Measurements from ENCODE around the gene PRIMPOL.

GRCh38 chr4:184693056-184693455 lies 43.5 kb downstream of the PRIMPOL start:
- TF ChIP-seq, protein P1, sequence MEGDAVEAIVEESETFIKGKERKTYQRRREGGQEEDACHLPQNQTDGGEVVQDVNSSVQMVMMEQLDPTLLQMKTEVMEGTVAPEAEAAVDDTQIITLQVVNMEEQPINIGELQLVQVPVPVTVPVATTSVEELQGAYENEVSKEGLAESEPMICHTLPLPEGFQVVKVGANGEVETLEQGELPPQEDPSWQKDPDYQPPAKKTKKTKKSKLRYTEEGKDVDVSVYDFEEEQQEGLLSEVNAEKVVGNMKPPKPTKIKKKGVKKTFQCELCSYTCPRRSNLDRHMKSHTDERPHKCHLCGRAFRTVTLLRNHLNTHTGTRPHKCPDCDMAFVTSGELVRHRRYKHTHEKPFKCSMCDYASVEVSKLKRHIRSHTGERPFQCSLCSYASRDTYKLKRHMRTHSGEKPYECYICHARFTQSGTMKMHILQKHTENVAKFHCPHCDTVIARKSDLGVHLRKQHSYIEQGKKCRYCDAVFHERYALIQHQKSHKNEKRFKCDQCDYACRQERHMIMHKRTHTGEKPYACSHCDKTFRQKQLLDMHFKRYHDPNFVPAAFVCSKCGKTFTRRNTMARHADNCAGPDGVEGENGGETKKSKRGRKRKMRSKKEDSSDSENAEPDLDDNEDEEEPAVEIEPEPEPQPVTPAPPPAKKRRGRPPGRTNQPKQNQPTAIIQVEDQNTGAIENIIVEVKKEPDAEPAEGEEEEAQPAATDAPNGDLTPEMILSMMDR (IDR thresholded peaks at IDR 0.05; ENCODE audit: low read length), result no peak
- no peak for TF ChIP-seq EZH2 (IDR thresholded peaks at IDR 0.05; ENCODE audit: borderline replicate concordance, low read length)

Measured in OCI-LY1 (cell line).